ENCODE measurements around the gene COL16A1. TPM values are rescaled to one million over a fixed set of nuclear protein-coding genes. Genes with fewer than 3 reads are reported as not detected.

COL16A1 gene
- total RNA-seq, 1 experiment from 2014 or later = 6.2 TPM

DNA sequence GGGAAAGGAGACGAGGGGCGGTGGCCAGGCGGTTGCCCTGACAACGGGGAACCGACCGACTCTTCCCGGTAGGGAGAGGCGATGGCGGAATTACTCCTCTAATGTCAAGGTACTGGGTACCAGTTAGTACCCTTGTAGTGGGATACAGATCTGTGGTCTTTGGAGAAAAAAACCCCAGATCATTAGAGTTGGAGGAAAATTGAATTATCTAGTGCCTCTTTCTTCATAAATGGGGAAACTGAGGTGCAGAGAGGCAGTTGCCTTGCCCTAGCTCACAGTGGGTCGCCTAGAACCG lies 58.6 kb downstream of the COL16A1 start:
- H3K23ac ChIP-seq (ENCODE audit: insufficient read length, low read depth, low read length) = no peak overlapping the region
- H2BK12ac ChIP-seq (ENCODE audit: insufficient read length, low read depth, low read length) = no peak overlapping the region
- H4K8ac ChIP-seq (replicated peaks; ENCODE audit: insufficient read length, low read depth, low read length) = no peak overlapping the region
- no peak for DNase-seq
- H4K91ac ChIP-seq (ENCODE audit: insufficient read length, low read depth, low read length) = no peak overlapping the region
- no peak overlapping the region for H2BK15ac ChIP-seq (ENCODE audit: low read depth, low read length)
- no peaks in the 10 kb centered on the region for H4K20me1 ChIP-seq (ENCODE audit: control insufficient read depth, insufficient read depth, insufficient read length)
- H3K9me3 ChIP-seq (ENCODE audit: control insufficient read depth, low read depth, low read length) = no peaks in the 10 kb centered on the region
- TF ChIP-seq, protein P1, sequence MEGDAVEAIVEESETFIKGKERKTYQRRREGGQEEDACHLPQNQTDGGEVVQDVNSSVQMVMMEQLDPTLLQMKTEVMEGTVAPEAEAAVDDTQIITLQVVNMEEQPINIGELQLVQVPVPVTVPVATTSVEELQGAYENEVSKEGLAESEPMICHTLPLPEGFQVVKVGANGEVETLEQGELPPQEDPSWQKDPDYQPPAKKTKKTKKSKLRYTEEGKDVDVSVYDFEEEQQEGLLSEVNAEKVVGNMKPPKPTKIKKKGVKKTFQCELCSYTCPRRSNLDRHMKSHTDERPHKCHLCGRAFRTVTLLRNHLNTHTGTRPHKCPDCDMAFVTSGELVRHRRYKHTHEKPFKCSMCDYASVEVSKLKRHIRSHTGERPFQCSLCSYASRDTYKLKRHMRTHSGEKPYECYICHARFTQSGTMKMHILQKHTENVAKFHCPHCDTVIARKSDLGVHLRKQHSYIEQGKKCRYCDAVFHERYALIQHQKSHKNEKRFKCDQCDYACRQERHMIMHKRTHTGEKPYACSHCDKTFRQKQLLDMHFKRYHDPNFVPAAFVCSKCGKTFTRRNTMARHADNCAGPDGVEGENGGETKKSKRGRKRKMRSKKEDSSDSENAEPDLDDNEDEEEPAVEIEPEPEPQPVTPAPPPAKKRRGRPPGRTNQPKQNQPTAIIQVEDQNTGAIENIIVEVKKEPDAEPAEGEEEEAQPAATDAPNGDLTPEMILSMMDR (conservative IDR thresholded peaks at IDR 0.05) = no peak
- no peak overlapping the region for H3K56ac ChIP-seq (ENCODE audit: insufficient read length, low read depth, low read length)
- no peak overlapping the region for H3T11ph ChIP-seq (ENCODE audit: low read length)
- Mint-ChIP-seq H3K4me1 (peaks cover 14 to 20% of the 10 kb centered on the region in 2 experiments), H3K27me3 (ENCODE audit: low read depth) (peaks cover 5% of the 10 kb centered on the region), H3K4me3 (peak overlapping the region; percentile 94 to 95), H3K9me3 (no peaks in the 10 kb centered on the region), H3K27ac (peak overlapping the region; percentile 100), H3K36me3 (ENCODE audit: insufficient read depth in 1 of 3, low read depth in 3 of 3) (no peaks in the 10 kb centered on the region)
- no peak overlapping the region for H3K4ac ChIP-seq (ENCODE audit: low read depth, low read length)
- no peak overlapping the region for H2BK120ac ChIP-seq (ENCODE audit: low read depth, low read length, poor library complexity, severe bottlenecking)
- H4K5ac ChIP-seq (ENCODE audit: insufficient read length, low read depth, low read length) = no peak overlapping the region
- H3K27me3 ChIP-seq (ENCODE audit: insufficient read depth, low read length) = no peaks in the 10 kb centered on the region
- H2AK5ac ChIP-seq (ENCODE audit: insufficient read length, low read length) = no peak overlapping the region
- H3K18ac ChIP-seq (ENCODE audit: insufficient read length, low read depth, low read length) = no peak overlapping the region
- peaks cover 4% of the 10 kb centered on the region; the same call in 1 of the 2 replicates for H3K4me1 ChIP-seq (ENCODE audit: insufficient read depth, low read length)
- no peaks in the 10 kb centered on the region for H3K79me1 ChIP-seq (ENCODE audit: insufficient read depth, low read depth, low read length, poor library complexity, severe bottlenecking)
- peak overlapping the region; percentile 89 for H3K27ac ChIP-seq (ENCODE audit: insufficient read length, low read depth, low read length)
- H3K23me2 ChIP-seq (ENCODE audit: insufficient read length, low read depth, low read length, poor library complexity, severe bottlenecking) = peaks cover 6% of the 10 kb centered on the region
- H3K14ac ChIP-seq (ENCODE audit: insufficient read depth, low read length) = no peak overlapping the region
- no CpG with 5 or more reads among the region's 11 CpGs for WGBS (ENCODE audit: extremely low coverage, insufficient read length, low lambda C conversion rate)
- peak overlapping the region; percentile 97 for H3K4me2 ChIP-seq (ENCODE audit: insufficient read depth, insufficient read length, low read length)
- H3K79me2 ChIP-seq (ENCODE audit: insufficient read depth, low read length) = peaks cover 8% of the 10 kb centered on the region; the same call in 1 of the 2 replicates
- no peak overlapping the region for H3K9ac ChIP-seq (ENCODE audit: extremely low read depth, insufficient read length, low read length)
- no peak overlapping the region for H2BK20ac ChIP-seq (ENCODE audit: low read depth, low read length, poor library complexity, severe bottlenecking)
- H2BK5ac ChIP-seq (ENCODE audit: insufficient read length, low read length) = no peak overlapping the region
- no peak overlapping the region for H2AFZ ChIP-seq (ENCODE audit: low read length)

Data from H9 (cell line).